ENCODE results near the gene SCD5.

The SCD5 gene

GRCh38 chr4:82650868-82651267, 147.7 kb downstream of the SCD5 start:
- ChIA-PET POLR2A (no interaction called here), CTCF (interaction anchor here (0.6 kb wide), 3 partner anchors 17 to 88 kb away, joined by 3 to 4 read pairs (median 3); no protein-coding TSS in a partner anchor)
- H3K27ac ChIP-seq (ENCODE audit: extremely low read depth, low read depth, low read length): no peak overlapping the region
- H3K36me3 ChIP-seq (ENCODE audit: control insufficient read depth in 2 of 2, insufficient read depth in 1 of 2, low read length in 2 of 2): peaks cover 0 to 12% of the 10 kb centered on the region in 2 experiments; a peak in 2 of 3 replicates
- H3K4me1 ChIP-seq (ENCODE audit: control insufficient read depth, insufficient read depth, low read length): no peaks in the 10 kb centered on the region
- TF ChIP-seq ZNF521 (tag by site-specific recombination; IDR thresholded peaks at IDR 0.05) (no peak), ZNF280D (tag by site-specific recombination; IDR thresholded peaks at IDR 0.05) (no peak), PRDM2 (tag by site-specific recombination; IDR thresholded peaks at IDR 0.05; ENCODE audit: borderline replicate concordance) (no peak), ZNF362 (tag by site-specific recombination; IDR thresholded peaks at IDR 0.05) (no peak), ZBTB6 (tag by site-specific recombination; IDR thresholded peaks at IDR 0.05) (no peak), ZNF514 (tag by site-specific recombination; IDR thresholded peaks at IDR 0.05) (no peak), TSHZ1 (tag by site-specific recombination; IDR thresholded peaks at IDR 0.05; ENCODE audit: borderline replicate concordance) (no peak), ZNF645 (tag by site-specific recombination; IDR thresholded peaks at IDR 0.05) (no peak), ZNF501 (tag by site-specific recombination; IDR thresholded peaks at IDR 0.05) (no peak), ZNF776 (tag by site-specific recombination; IDR thresholded peaks at IDR 0.05; ENCODE audit: borderline replicate concordance) (no peak), ZNF214 (tag by site-specific recombination; IDR thresholded peaks at IDR 0.05; ENCODE audit: borderline replicate concordance) (no peak), ATF2 (tag by site-specific recombination; IDR thresholded peaks at IDR 0.05; ENCODE audit: low read depth) (no peak), ZNF658 (tag by site-specific recombination; IDR thresholded peaks at IDR 0.05) (no peak), ZNF37A (tag by site-specific recombination; IDR thresholded peaks at IDR 0.05) (no peak), ZBTB1 (tag by site-specific recombination; IDR thresholded peaks at IDR 0.05) (no peak)
- no peak overlapping the region for H3K4me3 ChIP-seq (ENCODE audit: low read depth, low read length)
- H3K9me3 ChIP-seq (ENCODE audit: control insufficient read depth, insufficient read depth, low read depth, low read length): no peaks in the 10 kb centered on the region
